ENCODE measurements around the gene ACVR2B.

DNA sequence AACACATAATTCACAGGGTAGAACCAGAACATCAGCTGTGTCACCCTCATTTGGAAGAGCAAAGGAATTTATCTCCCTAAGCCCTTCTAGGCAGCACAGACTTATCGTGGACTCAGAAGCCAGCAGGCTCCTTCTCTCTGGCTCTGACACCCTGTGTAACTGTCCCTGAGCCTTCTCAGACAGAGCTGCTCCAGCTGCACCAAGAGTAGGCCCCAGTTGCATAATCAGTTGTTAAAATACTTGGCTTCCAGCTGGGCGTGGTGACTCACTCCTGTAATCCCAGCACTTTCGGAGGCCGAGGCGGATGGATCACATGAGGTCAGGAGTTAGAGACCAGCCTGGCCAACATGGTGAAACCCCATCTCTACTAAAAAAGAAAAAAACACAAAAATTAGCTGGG, 49.4 kb upstream of the ACVR2B start:
- no peak for TF ChIP-seq BACH2 (CRISPR knock-in tag; IDR thresholded peaks at IDR 0.05; ENCODE audit: borderline replicate concordance)
- TF ChIP-seq, protein P1, sequence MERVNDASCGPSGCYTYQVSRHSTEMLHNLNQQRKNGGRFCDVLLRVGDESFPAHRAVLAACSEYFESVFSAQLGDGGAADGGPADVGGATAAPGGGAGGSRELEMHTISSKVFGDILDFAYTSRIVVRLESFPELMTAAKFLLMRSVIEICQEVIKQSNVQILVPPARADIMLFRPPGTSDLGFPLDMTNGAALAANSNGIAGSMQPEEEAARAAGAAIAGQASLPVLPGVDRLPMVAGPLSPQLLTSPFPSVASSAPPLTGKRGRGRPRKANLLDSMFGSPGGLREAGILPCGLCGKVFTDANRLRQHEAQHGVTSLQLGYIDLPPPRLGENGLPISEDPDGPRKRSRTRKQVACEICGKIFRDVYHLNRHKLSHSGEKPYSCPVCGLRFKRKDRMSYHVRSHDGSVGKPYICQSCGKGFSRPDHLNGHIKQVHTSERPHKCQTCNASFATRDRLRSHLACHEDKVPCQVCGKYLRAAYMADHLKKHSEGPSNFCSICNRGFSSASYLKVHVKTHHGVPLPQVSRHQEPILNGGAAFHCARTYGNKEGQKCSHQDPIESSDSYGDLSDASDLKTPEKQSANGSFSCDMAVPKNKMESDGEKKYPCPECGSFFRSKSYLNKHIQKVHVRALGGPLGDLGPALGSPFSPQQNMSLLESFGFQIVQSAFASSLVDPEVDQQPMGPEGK (CRISPR knock-in tag; IDR thresholded peaks at IDR 0.05; ENCODE audit: borderline replicate concordance), result no peak
- TF ChIP-seq ESRRG (CRISPR knock-in tag; IDR thresholded peaks at IDR 0.05), result no peak
- TF ChIP-seq, protein P2, sequence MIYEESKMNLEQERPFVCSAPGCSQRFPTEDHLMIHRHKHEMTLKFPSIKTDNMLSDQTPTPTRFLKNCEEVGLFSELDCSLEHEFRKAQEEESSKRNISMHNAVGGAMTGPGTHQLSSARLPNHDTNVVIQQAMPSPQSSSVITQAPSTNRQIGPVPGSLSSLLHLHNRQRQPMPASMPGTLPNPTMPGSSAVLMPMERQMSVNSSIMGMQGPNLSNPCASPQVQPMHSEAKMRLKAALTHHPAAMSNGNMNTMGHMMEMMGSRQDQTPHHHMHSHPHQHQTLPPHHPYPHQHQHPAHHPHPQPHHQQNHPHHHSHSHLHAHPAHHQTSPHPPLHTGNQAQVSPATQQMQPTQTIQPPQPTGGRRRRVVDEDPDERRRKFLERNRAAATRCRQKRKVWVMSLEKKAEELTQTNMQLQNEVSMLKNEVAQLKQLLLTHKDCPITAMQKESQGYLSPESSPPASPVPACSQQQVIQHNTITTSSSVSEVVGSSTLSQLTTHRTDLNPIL (CRISPR knock-in tag; IDR thresholded peaks at IDR 0.05; ENCODE audit: low read depth), result no peak
- TF ChIP-seq ZFP3 (CRISPR knock-in tag; IDR thresholded peaks at IDR 0.05), result no peak

Data from SK-N-SH treated with all-trans-retinoic acid at 6 μM for 48 hours (cell line).